CD4-positive, alpha-beta T cell treated with Interleukin-6 at 100 ng/mL for 8 hours (primary cell): ENCODE measurements around the gene POU4F1.
A peak's percentile ranks its signal among the peaks of the same experiment; 100 is the strongest.
"Not testable (repeated sequence)": the region's sequence is repeated elsewhere in the genome, so short reads cannot be mapped to it uniquely, and the experiment has no call there.

Experiments used
- DNase-seq: peaks from one replicate; pipeline ENCODE4 v3.0.0-alpha.2; 2020; ENCODE audit warnings: mixed read lengths, low spot score

POU4F1 gene, protein sequence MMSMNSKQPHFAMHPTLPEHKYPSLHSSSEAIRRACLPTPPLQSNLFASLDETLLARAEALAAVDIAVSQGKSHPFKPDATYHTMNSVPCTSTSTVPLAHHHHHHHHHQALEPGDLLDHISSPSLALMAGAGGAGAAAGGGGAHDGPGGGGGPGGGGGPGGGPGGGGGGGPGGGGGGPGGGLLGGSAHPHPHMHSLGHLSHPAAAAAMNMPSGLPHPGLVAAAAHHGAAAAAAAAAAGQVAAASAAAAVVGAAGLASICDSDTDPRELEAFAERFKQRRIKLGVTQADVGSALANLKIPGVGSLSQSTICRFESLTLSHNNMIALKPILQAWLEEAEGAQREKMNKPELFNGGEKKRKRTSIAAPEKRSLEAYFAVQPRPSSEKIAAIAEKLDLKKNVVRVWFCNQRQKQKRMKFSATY

DNA sequence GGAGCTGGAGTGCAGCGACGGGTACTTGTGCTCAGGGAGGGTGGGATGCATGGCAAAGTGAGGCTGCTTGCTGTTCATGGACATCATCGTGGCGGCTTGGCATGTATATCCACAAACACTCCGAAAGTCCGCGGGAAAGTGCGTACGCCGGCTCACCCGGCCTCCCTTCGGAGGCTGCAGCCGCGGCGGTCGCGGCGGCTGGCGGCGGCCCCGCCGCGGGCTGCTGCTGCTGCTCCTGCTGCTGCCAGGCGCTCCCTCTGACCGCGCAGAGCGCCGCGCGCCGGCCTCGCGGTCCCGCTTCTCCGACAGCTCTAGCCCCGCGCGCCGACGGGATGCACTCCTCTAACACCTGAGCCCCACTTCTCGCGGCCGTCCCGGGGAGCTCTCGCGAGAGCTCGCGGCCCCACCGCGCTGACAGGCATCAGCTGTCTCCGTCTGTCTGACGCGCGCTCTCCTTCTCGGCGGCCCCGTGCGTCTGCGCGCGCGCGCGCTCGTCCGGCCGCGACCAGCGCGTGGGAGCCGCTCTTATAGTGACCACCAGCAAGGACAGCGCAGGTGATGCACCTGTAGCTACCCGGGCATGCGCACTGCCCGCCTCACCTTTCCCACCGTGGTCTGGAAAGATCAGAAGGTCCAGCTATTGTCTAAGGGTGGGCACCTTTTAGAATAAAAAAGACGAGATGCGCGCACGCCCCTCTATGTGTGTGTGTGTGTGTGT lies at the start of gene POU4F1:
Gene POU4F1 (minus strand): TSS at position 313 of the 718 bp plus-strand sequence. CDS start 226 bp downstream, at position 87.
- DNase-seq = peak; percentile 35

DNA sequence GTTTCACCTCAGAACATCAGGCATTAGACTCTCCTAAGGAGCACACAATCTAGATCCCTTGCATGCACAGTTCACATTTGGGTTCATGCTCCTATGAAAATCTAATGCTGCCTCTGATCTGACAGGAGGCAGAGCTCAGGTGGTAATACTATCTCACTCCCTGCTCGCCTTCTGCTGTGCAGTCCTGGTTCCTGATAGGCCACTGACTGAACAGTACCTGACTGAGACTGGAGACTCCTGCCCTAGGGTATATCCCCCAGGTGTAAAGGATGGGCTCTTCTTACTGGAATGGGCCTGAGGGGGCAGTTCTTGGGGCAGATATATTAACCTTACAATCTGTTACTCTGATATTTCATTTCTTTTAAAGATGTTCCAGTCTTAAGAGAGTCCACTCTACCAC lies 49.3 kb upstream of the POU4F1 start:
- DNase-seq = no peak

DNA sequence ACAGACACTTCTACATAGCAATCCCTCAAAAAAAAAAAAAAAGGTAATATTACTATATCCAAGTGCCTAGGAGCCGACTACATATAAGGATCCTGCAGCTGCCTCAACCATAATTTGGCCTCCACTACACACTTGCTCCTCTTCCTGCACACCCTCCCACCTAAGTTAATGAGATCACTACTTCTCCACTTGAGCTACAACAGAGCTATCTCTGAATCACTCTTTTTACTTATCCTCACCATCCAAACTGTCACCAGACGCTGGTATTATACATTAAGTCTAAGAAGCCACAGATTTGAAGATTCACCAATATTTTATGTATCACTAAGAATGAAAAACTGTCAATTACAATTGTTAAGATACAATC lies 47.3 kb upstream of the POU4F1 start:
- no peak for DNase-seq

DNA sequence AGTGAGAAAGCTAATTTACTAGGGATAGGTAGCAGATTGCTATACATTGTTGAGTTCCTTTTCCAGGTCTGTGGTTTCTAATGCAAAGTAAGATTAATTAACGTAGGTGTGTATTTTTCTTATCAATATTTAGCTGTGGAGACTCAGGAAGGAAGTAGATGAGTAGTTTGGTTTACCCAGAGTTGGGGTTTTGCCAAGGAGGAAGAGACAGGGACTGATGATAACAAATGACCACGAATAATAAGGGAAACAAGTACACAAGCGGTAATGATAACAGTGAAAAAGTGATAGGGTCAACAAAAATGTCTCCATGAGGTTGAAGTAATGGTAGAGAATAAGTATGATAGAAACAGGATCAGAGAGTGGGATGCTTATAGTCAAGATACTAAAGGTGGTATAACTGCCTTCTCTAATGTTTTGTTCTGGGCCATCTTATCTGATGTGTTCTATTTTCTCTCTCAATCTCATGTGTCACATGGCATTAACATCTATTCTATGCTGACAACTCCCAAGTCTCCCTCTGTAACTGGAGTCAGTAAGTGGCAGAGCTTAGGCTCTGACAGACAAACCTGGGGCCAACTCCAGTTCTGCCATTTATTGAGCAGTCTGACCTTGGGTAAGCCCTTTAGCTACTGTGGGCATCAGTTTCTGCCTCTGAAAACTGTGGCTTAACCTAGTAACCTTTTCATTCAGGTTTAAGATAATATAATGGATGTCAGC lies 46.8 kb upstream of the POU4F1 start:
- no peak for DNase-seq

DNA sequence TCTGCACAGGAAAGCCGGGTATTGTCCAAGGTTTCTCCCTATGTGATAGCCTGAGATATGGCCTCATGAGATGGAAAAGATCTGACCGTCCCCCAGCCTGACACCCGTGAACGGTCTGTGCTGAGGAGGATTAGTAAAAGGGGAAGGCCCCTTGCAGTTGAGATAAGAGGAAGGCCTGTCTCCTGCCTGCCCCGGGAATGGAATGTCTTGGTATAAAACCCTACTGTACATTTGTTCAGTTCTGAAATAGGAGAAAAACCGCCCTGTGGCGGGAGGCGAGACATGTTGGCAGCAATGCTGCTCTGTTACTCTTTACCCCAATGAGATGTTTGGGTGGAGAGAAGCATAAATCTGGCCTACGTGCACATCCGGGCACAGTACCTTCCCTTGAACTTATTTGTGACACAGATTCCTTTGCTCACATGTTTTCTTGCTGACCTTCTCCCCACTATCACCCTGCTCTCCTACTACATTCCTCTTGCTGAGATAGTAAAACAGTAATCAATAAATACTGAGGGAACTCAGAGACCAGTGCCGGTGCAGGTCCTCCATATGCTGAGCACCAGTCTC lies 43.8 kb upstream of the POU4F1 start:
- DNase-seq = not testable (repeated sequence)

DNA sequence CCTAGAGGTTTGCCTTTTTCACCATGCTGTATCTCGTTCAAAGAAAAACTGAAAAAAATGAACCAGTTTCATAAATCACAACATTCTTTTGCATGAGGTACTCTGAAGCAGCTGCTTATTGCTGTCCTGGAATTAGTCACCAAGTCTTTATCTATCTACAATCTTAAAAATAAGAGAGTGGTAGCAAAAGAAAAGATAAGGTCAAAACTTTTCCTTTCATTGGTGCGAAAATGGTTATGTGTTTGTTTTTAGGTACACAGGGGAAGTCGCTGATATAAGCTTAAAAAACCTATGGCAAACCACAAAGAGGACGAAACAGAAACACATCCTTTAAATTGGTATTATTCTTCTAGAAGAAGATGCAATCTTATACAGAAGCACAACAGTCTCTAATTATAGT lies 34.9 kb upstream of the POU4F1 start:
- DNase-seq = no peak

DNA sequence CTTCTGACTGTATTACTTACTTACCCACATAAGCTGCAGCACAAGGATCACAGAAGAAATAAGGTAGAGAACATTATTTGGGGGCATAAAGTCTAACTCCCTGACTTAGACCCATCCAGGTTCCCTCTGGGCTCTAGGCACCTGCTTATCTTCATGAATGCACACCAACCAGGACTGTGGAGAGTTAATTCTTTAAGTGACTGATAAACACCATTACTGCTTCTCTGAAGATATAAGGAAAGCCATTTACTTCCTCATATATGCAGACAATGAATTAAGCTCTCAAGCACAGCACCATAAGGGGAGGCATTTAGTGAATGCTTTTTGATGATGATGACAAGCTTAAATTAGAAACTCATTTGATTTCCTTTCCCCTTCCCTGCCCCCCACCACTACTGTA lies 33.1 kb upstream of the POU4F1 start:
- DNase-seq = no peak

DNA sequence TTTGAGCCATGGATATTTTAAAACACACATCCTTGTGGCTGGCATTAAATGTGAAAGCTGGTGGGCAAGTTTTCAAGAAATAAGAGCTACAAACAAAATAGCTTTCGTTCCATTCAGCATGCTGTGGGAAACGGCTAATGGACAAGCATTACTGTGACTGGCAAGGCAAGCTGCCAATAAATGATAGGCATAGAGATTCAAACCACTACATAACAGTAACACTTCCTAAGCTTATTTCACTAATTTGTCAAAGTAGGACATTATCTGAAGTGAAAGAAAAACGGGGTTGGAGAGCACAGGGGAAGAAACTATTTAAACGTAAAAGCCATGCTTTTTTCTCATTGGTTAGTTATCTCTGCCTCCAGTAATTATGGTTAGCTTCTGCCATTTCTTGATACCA lies 29.6 kb upstream of the POU4F1 start:
- no peak for DNase-seq

DNA sequence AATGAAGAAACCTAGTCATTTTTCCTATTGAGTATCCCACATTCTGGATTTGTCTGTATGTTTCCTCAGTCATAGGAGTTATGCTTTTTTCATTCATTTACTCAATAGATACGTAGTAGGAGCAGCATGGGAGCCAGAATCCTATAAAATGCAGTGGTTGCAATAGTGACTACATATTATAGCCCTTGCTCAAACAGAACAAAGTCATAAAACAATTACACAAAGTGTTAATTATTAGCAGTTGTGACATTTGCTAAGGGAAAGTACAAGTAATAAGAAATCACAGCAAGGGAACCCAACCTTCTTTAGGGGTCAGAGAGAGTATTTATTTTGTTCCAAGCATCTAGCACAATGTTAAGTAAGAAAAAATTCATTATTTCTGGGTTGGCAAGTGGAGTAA lies 27.7 kb upstream of the POU4F1 start:
- DNase-seq = no peak

DNA sequence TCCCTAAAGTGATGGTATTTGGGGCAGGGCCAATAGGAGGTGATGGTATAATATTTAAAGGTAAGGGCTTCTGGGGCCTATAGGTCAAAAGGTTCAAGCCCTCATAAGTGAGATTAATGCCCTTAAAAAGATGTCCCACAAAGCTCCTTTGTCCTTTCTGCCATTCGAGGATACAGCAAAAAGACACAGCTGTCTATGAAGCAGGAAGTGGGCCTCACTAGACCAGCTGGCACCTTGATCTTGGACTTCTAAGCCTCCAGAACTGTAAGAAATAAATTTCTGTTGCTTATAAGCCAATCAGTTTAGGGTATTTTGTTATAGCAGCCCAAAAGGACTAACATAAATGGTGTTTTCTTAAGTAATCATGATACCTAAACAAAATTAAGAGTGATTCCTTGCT lies 27.2 kb upstream of the POU4F1 start:
- DNase-seq = no peak

DNA sequence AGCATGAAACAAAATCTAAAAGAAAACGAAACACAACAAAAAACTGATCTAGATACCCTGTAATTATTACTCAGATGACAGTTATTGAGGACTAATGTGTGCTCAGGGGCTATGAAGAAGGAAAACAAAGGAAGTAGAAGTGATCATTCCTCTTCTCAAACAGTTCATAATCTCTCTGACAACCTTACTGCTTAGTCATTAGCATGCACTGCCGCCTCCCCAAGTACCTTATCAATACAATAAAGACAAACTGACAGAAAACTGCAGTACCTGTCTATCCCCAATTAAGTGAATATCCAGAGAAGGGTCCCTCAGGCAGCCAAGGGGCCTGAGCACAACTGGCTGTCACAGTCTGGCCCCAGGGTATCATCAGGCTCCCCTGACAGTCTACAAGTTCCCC lies 22.0 kb upstream of the POU4F1 start:
- no peak for DNase-seq

DNA sequence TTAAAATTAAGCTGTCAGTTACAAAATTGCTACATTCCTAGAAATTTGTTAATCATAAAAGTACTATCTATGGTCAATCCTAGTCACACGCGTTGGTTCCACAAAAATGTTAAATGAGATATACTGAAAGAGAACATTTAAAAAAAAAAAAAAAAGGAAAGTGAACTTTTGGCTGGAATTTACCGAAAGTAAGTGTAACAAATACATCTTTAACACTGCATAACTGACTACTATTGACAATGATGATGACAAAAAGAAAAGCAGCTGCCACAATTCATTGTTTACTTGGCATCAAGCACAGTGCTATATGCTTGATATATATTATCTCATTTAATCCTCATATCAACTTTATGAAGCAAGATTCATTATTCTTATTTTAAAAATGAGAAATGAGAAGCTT lies 19.8 kb upstream of the POU4F1 start:
- DNase-seq = no peak

DNA sequence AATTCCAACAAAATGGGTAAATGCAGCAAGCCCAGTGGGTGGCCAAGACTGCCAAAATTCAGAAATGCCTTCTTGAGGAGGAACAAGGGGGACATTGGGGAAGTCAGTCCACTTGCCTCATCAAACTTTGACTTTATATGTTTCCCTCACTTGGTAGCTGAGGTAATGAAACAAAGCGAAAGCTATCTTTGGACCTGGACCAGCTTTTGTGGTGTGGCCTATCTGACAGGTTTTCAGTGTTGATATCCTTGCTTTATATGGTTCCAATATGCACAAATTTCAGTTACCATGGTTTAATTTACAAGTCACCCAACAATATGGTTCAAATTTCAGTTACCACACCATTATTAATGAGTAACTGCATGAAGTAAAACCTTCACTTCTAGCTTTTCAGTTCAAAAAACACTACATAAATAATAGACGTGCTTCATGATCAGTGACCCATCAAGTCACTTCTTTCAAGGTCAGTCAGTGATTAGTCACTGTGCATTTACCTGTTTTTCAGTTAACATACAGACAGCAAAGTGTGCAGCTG lies 17.7 kb upstream of the POU4F1 start:
- no peak for DNase-seq

DNA sequence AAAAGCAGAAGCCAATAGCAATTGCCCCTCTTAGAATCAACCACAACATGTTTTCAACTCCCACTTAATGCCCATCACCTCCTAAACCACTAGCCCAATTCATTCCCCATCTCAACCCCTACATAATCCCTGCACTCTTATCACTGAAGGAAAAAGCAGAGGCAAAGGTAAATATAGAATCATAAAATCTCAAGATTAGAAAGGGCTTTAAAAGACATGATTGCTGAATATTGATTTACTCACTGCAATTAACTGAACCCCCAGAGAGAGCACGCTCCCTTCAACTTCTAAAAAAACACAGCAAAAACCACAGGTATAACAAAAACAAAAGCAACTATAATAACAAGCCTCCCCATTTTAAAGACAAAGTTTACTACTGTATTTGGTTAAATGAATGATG lies 15.1 kb upstream of the POU4F1 start:
- DNase-seq = no peak

DNA sequence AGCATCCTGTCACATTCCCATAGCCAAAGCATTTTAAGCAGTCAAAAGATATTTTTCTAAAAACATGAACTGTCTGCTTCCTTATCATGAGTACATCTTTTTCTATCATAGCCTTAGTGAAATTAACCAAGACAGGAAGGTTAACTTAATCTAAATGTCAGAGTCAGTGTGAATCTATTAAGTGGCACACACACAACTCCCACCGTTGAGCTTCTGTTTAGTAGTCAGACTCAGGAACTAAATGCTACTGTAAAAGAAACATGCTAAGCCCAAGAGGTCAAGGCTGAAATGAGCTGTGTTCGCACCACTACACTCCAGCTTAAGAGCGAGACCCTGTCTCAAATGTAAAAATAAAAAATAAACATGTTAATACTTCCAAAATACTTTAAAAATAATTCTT lies 7.7 kb upstream of the POU4F1 start:
- DNase-seq = no peak

DNA sequence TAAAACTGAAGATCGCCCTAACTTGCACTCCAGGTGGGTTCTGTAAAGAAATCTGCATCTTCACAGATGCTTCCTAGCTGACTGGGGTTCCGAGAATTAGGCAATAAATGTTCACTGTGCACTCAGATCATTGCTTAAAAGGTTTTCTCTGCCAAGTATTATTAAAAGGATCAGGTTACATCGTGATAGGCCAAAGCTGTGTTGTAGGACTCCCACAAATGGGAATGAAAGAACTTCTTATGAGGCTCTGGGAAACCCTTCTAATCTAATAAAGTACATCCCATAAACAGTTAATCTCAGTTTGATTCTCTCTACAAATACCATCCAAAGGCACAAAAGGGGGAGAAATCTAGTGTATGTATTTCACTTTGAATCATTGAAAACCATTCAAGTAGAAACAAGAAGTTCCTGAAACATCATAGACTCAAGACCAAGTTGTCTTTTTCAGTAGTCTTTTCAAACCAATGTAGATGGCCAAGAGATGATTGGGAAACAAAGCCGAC lies 7.1 kb upstream of the POU4F1 start:
- DNase-seq = no peak

DNA sequence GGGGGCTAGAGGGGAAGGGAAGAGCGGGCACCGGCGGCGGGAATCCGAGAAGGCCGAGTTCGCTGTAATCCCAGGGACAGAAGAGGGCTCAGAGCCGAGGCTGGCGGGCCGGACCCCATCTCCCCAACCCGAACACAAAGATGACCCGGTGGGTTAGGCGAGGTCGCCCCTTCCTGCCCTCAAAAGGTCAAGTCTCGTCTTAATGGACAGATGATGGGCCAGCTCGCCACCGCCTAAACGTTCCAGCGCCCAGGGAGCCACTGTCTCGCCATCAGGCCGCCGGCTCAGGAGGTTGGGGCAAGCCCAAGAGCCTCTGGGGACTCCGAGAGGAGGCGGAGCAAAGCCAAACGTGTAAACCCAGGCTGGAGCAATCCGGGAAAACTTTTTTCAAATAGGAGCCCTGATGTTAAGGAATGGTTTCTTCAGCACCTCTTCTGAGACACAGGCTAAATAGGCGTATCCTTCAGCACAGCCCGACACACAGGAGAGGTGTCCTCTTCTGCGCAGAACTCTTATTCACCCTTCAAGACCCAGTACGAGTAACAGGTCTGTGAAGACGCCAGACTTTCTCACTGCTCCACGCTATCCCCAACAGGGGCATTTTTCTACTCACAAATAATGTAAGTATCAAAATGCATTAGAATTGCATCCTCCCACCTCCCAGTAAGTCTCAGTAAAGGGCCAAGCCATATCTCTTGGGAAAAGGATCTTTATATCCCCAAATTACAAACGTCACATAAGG lies 6.3 kb upstream of the POU4F1 start:
- no peak for DNase-seq

DNA sequence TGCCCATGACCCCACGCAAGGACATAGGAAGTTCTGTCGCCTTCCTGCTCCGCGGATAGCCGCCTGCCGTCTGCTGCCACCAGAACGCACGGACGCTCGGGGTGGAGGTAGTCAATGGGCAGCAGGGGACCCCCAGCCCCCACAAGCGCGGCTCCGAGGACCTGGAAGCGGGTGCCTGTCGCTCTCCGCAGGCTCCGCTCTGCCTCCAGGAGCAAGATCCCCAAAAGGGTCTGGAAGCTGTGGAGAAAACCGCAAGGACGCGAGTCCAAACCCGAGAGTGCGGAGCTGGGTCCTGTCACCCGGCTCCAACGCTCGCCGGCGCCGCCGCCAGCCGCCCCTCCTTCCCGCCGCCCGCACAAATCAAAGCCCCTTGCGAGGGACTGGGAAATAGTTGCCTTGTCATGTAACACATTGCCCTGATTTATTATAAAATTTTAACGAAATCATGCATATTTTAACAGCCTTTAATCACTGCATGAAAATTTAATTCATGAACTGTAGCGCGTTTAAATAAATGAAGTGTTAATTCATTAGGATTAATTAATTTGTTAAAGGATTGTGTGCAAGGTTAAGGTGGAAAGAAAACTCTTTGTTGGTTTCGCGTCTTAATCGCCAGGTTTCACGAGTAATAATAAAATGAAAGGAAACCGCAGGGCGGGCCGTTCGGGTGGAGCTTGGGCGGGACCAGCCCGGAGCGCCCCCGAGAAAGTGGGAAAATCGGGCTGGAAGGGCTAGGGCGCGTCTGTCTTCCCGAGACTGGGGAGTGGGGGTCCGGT lies 5.5 kb upstream of the POU4F1 start:
- DNase-seq = no peak

DNA sequence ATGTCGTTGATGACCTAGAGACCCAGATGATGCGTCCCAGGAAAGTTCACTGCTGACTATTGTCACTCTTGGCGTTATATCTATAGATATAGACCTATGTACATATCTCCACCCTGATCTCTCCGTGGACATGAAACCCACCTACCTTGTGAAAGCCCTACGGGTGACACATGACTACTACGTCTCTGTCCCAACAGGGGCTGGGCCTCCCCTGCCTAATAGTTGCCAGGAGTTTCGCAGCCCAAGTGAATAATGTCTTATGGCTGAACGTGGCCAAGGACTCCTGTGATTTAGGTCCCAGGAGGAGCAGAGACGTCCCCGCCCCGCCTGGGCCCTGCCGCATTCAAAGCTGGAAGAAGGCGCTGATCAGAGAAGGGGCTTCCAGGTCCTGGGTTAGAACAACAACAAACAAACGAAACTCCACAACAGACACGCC lies 4.9 kb upstream of the POU4F1 start:
- DNase-seq = no peak

DNA sequence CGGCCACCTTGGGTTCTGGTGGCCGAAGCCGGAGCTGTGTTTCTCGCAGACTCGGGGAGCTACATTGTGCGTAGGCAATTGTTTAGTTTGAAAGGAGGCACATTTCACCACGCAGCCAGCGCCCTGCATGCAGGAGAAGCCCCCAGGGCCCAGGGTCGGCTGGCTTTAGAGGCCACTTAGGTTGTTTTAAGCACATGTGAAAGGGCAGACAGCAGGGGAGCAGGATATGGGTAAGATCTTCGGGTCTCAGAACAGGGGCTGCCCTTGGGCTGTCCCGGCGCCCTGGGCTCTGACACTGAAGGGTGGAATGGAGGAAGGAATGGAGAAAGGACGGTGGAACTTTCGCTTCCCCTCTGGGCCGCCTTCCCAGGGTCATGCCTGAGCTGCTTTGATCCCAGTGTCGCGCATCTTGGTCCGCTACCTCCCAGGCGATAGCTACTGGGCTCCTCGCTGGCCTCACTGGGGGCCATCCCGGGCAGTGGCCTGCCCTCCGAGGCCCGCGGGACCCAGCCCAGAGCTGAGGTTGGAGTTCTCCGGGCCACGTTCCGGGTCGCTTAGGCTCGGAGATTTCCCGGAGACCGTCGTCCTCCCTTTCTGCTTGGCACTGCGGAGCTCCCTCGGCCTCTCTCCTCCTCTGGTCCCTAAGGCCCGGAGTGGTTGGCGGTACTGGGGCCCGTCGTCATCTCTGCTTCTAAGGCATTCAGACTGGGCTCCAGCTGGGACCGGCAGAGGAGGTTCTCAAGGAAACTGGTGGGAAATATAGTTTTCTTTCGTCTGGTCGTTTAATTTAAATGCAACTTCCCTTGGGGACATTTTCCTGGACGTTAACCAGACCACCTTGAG lies 4.3 kb upstream of the POU4F1 start:
- DNase-seq = no peak
